KMS-11 (cell line): ENCODE measurements around the gene HMGXB4.

Experiments
- H2AFZ ChIP-seq: fragments of 200-600 bp; sonication (generic); 2 replicates; pipeline ENCODE4 v1.6.1; 2016; ENCODE audit warnings: antibody characterized with exemption, mixed run types, low read depth
- H3K27ac ChIP-seq: fragments of 200-600 bp; sonication (generic); 2 replicates; pipeline ENCODE4 v1.6.1; 2016; ENCODE audit warnings: mild to moderate bottlenecking, mixed run types
- H3K27me3 ChIP-seq: fragments of 200-600 bp; sonication (generic); 2 replicates; pipeline ENCODE4 v1.6.1; 2017; ENCODE audit warnings: mild to moderate bottlenecking, low read depth, mixed run types, moderate library complexity; ENCODE audit not compliant: insufficient read depth
- H3K36me3 ChIP-seq: fragments of 200-600 bp; sonication (generic); 2 replicates; pipeline ENCODE4 v1.6.1; 2017; ENCODE audit warnings: mild to moderate bottlenecking, mixed run types; ENCODE audit not compliant: insufficient read depth
- H3K4me1 ChIP-seq: fragments of 200-600 bp; sonication (generic); 2 replicates; pipeline ENCODE4 v1.6.1; 2016; ENCODE audit warnings: mild to moderate bottlenecking, low read depth, mixed run types; ENCODE audit not compliant: poor library complexity, severe bottlenecking
- H3K4me2 ChIP-seq: fragments of 200-600 bp; sonication (generic); 2 replicates; pipeline ENCODE4 v1.7.0; 2016; ENCODE audit warnings: mild to moderate bottlenecking, mixed run types
- H3K4me3 ChIP-seq: fragments of 200-600 bp; sonication (generic); IDR thresholded peaks from 2 replicates; pipeline ENCODE4 v1.6.1; 2017; ENCODE audit warnings: low read depth, low read length, mixed read lengths; ENCODE audit not compliant: insufficient read depth
- H3K79me2 ChIP-seq: fragments of 200-600 bp; sonication (generic); 2 replicates; pipeline ENCODE4 v1.6.1; 2016; ENCODE audit warnings: low read depth, mixed run types; ENCODE audit not compliant: insufficient read depth
- H3K9ac ChIP-seq: fragments of 200-600 bp; sonication (generic); 2 replicates; pipeline ENCODE4 v1.6.1; 2016; ENCODE audit warnings: mild to moderate bottlenecking, mixed run types
- H4K20me1 ChIP-seq: fragments of 200-600 bp; sonication (generic); 2 replicates; pipeline ENCODE4 v1.6.1; 2016; ENCODE audit warnings: mild to moderate bottlenecking, mixed run types; ENCODE audit not compliant: insufficient read depth
- TF ChIP-seq, protein P1 (sequence below): fragments of 200-600 bp; sonication (generic); conservative IDR thresholded peaks from 2 replicates; pipeline ENCODE4 v1.6.1; 2017; ENCODE audit warnings: low read depth, mild to moderate bottlenecking, antibody characterized with exemption, low read length, moderate library complexity, mixed read lengths

HMGXB4 gene

DNA sequence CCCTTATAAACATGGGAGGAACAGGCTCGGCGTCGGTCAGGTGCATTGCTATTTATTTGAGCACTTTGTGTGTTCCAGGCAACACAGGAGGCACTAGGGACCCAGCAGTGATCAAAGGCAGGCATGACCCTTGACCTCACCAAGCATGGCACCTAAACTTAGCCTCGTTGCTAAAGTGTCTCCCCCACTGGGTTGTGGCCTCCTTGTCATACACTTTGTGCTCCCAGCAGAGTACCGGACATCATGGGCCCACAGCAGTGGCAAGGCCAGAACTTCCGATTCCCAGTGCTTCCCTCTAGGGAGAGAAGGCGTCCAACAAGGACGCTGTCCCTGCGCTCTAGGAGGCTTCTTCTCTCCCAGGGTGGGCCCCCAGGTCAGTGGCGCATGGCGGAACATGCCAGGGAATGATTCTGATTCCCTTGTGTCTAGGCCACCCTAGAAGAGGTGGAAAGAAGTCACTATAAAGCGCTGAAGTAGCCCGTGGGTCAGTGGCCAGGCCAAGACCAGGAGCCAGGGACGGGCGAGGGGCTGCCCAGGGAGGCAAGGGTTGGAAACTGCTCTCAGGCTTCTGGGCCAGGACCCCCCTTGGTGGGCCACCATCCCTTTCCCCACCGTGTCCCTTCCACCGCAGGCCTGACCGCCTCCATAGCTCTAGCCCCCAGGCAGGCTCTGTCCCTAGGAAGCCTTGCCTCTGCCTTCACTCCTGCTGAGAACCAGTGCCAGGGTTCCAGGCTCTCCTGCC lies 62.1 kb downstream of the HMGXB4 start:
- Histone ChIP-seq H3K4me1 (no peaks in the 10 kb centered on the region), H4K20me1 (no peaks in the 10 kb centered on the region), H3K9ac (no peak overlapping the region), H3K27ac (no peak overlapping the region), H3K27me3 (no peaks in the 10 kb centered on the region), H3K4me3 (no peak overlapping the region), H3K36me3 (no peaks in the 10 kb centered on the region), H3K79me2 (no peaks in the 10 kb centered on the region), H3K4me2 (no peak overlapping the region), H2AFZ (no peak overlapping the region)
- TF ChIP-seq, protein P1, sequence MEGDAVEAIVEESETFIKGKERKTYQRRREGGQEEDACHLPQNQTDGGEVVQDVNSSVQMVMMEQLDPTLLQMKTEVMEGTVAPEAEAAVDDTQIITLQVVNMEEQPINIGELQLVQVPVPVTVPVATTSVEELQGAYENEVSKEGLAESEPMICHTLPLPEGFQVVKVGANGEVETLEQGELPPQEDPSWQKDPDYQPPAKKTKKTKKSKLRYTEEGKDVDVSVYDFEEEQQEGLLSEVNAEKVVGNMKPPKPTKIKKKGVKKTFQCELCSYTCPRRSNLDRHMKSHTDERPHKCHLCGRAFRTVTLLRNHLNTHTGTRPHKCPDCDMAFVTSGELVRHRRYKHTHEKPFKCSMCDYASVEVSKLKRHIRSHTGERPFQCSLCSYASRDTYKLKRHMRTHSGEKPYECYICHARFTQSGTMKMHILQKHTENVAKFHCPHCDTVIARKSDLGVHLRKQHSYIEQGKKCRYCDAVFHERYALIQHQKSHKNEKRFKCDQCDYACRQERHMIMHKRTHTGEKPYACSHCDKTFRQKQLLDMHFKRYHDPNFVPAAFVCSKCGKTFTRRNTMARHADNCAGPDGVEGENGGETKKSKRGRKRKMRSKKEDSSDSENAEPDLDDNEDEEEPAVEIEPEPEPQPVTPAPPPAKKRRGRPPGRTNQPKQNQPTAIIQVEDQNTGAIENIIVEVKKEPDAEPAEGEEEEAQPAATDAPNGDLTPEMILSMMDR = no peak

DNA sequence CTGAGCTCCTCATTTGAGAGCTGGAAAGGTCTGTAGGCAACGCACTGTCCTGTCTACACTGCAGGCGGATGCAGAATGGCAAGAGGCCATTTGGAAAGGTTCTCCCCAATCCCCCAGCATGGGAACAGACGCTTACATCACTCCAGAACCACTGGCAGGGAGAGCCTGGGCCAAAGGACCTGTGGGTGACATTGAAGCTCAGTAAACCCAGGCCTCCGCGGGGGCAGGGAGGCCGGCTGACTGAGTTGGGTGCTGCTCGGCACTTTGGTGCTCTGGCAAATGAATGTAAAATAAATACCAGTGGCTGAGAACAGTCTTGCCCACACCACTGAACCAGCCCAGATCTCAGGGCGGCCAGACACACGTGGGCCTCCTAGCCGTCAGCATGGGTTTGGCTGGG lies 64.8 kb downstream of the HMGXB4 start:
- Histone ChIP-seq H3K4me2 (no peak overlapping the region), H3K9ac (no peak overlapping the region), H3K27me3 (no peaks in the 10 kb centered on the region), H4K20me1 (no peaks in the 10 kb centered on the region), H2AFZ (no peak overlapping the region), H3K36me3 (no peaks in the 10 kb centered on the region), H3K79me2 (no peaks in the 10 kb centered on the region), H3K4me1 (no peaks in the 10 kb centered on the region), H3K27ac (no peak overlapping the region), H3K4me3 (no peak overlapping the region)
- TF ChIP-seq, protein P1 = no peak

DNA sequence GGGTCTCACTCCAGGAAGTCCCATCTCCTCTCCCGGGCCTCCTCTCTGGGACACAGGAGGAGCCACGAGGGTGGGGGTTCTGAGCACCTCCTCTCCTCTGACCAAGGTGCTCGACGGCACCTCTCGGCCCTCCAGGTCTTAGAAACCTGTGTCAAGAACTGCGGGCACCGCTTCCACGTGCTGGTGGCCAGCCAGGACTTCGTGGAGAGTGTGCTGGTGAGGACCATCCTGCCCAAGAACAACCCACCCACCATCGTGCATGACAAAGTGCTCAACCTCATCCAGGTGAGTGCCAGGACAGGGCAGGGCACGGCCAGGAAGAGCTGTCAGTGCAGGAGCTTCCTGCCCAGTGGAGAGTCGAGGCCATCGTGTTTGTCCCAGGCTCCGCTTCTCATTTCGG lies 65.6 kb downstream of the HMGXB4 start:
- no peaks in the 10 kb centered on the region for H3K36me3 ChIP-seq

DNA sequence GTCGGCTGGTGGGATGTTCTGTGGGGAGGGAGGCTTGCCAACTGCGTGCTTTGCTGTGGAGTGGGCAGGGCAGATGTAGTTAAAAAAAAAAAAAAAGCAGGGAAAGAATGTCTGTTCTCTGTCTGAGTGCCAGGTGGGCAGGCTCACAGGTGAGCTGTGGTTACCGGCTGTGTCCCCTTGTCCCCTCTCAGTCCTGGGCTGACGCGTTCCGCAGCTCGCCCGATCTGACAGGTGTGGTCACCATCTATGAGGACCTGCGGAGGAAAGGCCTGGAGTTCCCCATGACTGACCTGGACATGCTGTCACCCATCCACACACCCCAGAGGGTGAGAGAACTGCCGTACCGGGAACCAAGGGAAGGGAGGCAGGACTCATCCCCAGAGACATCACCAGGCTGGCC lies 66.0 kb downstream of the HMGXB4 start:
- Histone ChIP-seq H3K4me3 (no peak overlapping the region), H3K4me1 (peaks cover 4% of the 10 kb centered on the region), H3K27me3 (no peaks in the 10 kb centered on the region), H3K27ac (no peak overlapping the region), H3K9ac (no peak overlapping the region), H3K79me2 (no peaks in the 10 kb centered on the region), H2AFZ (no peak overlapping the region), H3K36me3 (no peaks in the 10 kb centered on the region), H4K20me1 (no peaks in the 10 kb centered on the region), H3K4me2 (no peak overlapping the region)
- TF ChIP-seq, protein P1 = no peak

More for the DNA sequence above, 65.6 kb downstream of the HMGXB4 start:
- TF ChIP-seq, protein P1 = no peak
- peaks cover under 1% of the 10 kb centered on the region for H3K4me1 ChIP-seq
- H3K27ac ChIP-seq = no peak overlapping the region
- no peak overlapping the region for H3K9ac ChIP-seq
- no peak overlapping the region for H3K4me3 ChIP-seq
- H2AFZ ChIP-seq = no peak overlapping the region
- no peaks in the 10 kb centered on the region for H4K20me1 ChIP-seq
- no peaks in the 10 kb centered on the region for H3K27me3 ChIP-seq
- H3K4me2 ChIP-seq = no peak overlapping the region
- no peaks in the 10 kb centered on the region for H3K79me2 ChIP-seq
